DND-41 (cell line): ENCODE data around the gene CEP120.

Experiments
- ATAC-seq: fragments of 200-7000 bp; cut with Tn5 transposase; 3 replicates; pipeline ENCODE4 v1.9.1; 2021; ENCODE audit warnings: low read depth; ENCODE audit not compliant: insufficient read depth
- DNase-seq: peaks from one replicate; pipeline ENCODE4 v3.0.0-alpha.2; 2020
- H2AFZ ChIP-seq: 2 replicates; pipeline ENCODE4 v1.6.0; 2012; ENCODE audit warnings: low read depth, low read length
- H3K27ac ChIP-seq: 2 replicates; pipeline ENCODE4 v1.5.1; 2012; ENCODE audit warnings: low read length, inconsistent platforms
- H3K27me3 ChIP-seq: fragments of 200-600 bp; sonication (generic); 2 replicates; pipeline ENCODE4 v1.6.0; 2012; ENCODE audit warnings: low read length, mild to moderate bottlenecking, inconsistent platforms; ENCODE audit not compliant: insufficient read depth, poor library complexity
- H3K36me3 ChIP-seq: 2 replicates; pipeline ENCODE4 v1.5.1; 2012; ENCODE audit warnings: low read length, inconsistent platforms; ENCODE audit not compliant: insufficient read depth
- H3K4me1 ChIP-seq: 2 replicates; pipeline ENCODE4 v1.5.1; 2012; ENCODE audit warnings: mild to moderate bottlenecking, low read length; ENCODE audit not compliant: insufficient read depth
- H3K4me2 ChIP-seq: 2 replicates; pipeline ENCODE4 v1.6.0; 2012; ENCODE audit warnings: mild to moderate bottlenecking, moderate library complexity, low read length, inconsistent platforms; ENCODE audit not compliant: insufficient read depth
- H3K4me3 ChIP-seq, 2 experiments: fragments of 200-600 bp in 1 of 2; shearing (Covaris generic) in 1 of 2; 2 replicates each; pipeline ENCODE4 v1.5.1; 2012 to 2016; ENCODE audit warnings: inconsistent platforms in 2 of 2, low read length in 2 of 2, mild to moderate bottlenecking in 2 of 2, low read depth in 1 of 2, moderate library complexity in 1 of 2
- H3K79me2 ChIP-seq: 2 replicates; pipeline ENCODE4 v1.6.0; 2012; ENCODE audit warnings: low read length, inconsistent platforms; ENCODE audit not compliant: insufficient read depth
- H3K9ac ChIP-seq: 2 replicates; pipeline ENCODE4 v1.6.0; 2012; ENCODE audit warnings: low read depth, mild to moderate bottlenecking, inconsistent platforms, low read length, moderate library complexity
- H3K9me3 ChIP-seq: 2 replicates; pipeline ENCODE4 v1.5.1; 2012; ENCODE audit warnings: low read length, moderate library complexity, mild to moderate bottlenecking, inconsistent platforms; ENCODE audit not compliant: insufficient read depth, severe bottlenecking
- H4K20me1 ChIP-seq: 2 replicates; pipeline ENCODE4 v1.6.0; 2012; ENCODE audit warnings: low read length; ENCODE audit not compliant: insufficient read depth
- EZH2 ChIP-seq: IDR thresholded peaks from 3 replicates; pipeline ENCODE4 v1.6.1; 2012; ENCODE audit warnings: borderline replicate concordance, low read depth, mild to moderate bottlenecking, moderate library complexity, low read length, inconsistent platforms; ENCODE audit not compliant: severe bottlenecking
- TF ChIP-seq, protein P1 (sequence below): IDR thresholded peaks from 2 replicates; pipeline ENCODE4 v1.5.1; 2012; ENCODE audit warnings: borderline replicate concordance, low read length, moderate library complexity, mild to moderate bottlenecking; ENCODE audit not compliant: poor library complexity, severe bottlenecking; ENCODE audit errors: extremely low read depth

Gene CEP120

DNA sequence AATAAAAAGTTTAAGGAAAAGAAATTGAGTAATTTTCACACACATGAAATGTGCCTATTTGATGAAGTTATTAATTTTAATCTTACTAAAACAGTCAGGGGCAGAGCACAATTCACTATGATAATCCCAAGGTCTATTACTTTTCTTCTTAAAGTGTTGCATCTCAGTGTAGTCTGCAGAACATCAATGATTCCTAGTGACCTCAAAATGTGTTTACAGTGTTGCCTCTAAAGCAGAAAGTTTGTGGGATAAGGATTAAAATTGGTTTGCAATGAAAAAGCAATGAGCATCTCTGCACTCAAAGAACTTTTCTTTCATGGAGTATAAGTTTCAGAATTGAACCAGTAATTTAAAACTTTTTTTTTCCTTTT, 63.0 kb downstream of the CEP120 start:
- ATAC-seq (no peak), DNase-seq (no peak)
- Histone ChIP-seq H4K20me1 (no peaks in the 10 kb centered on the region), H3K4me1 (no peaks in the 10 kb centered on the region), H3K4me3 (no peak overlapping the region), H3K79me2 (no peaks in the 10 kb centered on the region), H3K27ac (no peak overlapping the region), H3K9me3 (peaks cover 6% of the 10 kb centered on the region), H3K36me3 (peaks cover 73% of the 10 kb centered on the region), H3K9ac (no peak overlapping the region), H2AFZ (no peak overlapping the region), H3K4me2 (no peak overlapping the region), H3K27me3 (no peaks in the 10 kb centered on the region)
- TF ChIP-seq, protein P1, sequence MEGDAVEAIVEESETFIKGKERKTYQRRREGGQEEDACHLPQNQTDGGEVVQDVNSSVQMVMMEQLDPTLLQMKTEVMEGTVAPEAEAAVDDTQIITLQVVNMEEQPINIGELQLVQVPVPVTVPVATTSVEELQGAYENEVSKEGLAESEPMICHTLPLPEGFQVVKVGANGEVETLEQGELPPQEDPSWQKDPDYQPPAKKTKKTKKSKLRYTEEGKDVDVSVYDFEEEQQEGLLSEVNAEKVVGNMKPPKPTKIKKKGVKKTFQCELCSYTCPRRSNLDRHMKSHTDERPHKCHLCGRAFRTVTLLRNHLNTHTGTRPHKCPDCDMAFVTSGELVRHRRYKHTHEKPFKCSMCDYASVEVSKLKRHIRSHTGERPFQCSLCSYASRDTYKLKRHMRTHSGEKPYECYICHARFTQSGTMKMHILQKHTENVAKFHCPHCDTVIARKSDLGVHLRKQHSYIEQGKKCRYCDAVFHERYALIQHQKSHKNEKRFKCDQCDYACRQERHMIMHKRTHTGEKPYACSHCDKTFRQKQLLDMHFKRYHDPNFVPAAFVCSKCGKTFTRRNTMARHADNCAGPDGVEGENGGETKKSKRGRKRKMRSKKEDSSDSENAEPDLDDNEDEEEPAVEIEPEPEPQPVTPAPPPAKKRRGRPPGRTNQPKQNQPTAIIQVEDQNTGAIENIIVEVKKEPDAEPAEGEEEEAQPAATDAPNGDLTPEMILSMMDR, result no peak
- TF ChIP-seq EZH2, result no peak

DNA sequence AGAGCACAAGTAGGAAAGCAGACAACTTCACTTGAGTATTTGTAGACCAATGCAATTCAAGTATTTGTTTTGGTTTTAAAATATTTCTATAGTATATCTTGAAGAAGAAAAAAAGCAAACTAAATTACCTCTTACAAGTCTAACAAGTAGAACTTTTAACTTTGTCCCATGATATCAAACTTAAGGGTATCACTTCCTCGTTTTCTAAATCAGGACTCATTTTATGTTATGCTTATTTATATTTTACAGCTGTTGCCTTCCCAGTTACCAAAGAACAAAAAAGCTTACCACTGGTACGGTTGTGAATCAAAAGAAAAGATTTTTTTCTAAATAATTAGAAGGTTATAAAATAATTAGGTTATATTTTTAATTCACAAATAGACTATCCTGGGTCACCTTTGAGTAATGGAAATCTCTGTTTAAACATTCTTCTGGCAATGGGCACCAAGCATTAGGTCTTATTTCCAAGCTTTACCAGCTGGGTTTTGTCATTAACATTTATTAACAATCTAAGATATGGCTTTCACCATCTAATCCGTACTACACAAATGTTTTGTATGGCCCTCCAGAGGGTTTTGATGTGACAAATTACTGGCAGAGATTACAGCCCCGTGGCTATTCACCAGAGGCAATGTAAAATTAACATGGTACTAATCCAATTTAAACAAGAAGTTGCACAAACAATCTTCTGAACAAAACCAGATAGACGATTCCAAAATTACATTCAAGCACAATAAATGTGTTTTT, 63.6 kb downstream of the CEP120 start:
- Histone ChIP-seq H3K79me2 (no peaks in the 10 kb centered on the region), H3K9ac (no peak overlapping the region), H3K9me3 (peaks cover 6% of the 10 kb centered on the region), H2AFZ (no peak overlapping the region), H3K4me3 (no peak overlapping the region), H3K27me3 (no peaks in the 10 kb centered on the region), H3K4me2 (no peak overlapping the region), H3K27ac (no peak overlapping the region), H3K4me1 (no peaks in the 10 kb centered on the region), H3K36me3 (peaks cover 72% of the 10 kb centered on the region), H4K20me1 (no peaks in the 10 kb centered on the region)
- TF ChIP-seq EZH2, result no peak
- TF ChIP-seq, protein P1, result no peak
- no peak for ATAC-seq
- no peak for DNase-seq

DNA sequence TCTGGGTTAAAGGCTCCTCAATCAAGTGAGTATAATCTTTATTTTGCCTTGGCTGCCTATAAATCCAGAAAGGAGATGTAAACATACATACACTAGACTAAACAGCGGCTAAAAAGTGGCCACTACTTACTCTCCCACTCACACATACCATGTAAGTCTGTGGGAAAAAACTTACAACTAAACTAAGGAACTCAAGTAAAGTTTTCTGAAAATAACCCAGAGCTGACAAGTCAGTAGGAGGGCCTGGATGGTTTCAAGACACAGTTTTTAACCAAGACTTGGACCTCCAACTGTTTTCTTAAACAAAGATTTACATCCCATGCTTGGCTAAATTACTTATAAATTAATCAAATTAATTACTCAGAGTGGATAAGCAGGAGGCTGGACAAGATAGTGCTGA, 64.5 kb downstream of the CEP120 start:
- no peaks in the 10 kb centered on the region for H3K79me2 ChIP-seq
- no peak for ATAC-seq
- DNase-seq, result no peak

More for the DNA sequence above, 64.5 kb downstream of the CEP120 start:
- TF ChIP-seq EZH2, result no peak
- TF ChIP-seq, protein P1, result no peak
- no peak overlapping the region for H3K4me3 ChIP-seq
- peaks cover 64% of the 10 kb centered on the region for H3K36me3 ChIP-seq
- H3K4me2 ChIP-seq, result no peak overlapping the region
- no peak overlapping the region for H3K9ac ChIP-seq
- H3K9me3 ChIP-seq, result peaks cover 6% of the 10 kb centered on the region
- no peaks in the 10 kb centered on the region for H3K4me1 ChIP-seq
- H3K27me3 ChIP-seq, result no peaks in the 10 kb centered on the region
- no peak overlapping the region for H2AFZ ChIP-seq
- no peak overlapping the region for H3K27ac ChIP-seq
- H4K20me1 ChIP-seq, result no peaks in the 10 kb centered on the region
